Upper lobe of right lung (tissue), 1 donor: ENCODE results near the gene JAG1. TPM values are rescaled to one million over a fixed set of nuclear protein-coding genes. Genes with fewer than 3 reads are reported as not detected.

Experiments
- ATAC-seq: fragments of 200-7000 bp; cut with Tn5 transposase; one replicate; pipeline ENCODE4 v1.9.1; 2020; ENCODE audit warnings: mild to moderate bottlenecking, moderate library complexity
- DNase-seq: peaks from one replicate; pipeline ENCODE4 v3.0.0-alpha.2; 2020
- H3K27ac ChIP-seq: fragments of 200-600 bp; one replicate; pipeline ENCODE4 v1.8.0; 2022
- H3K27me3 ChIP-seq: fragments of 200-600 bp; one replicate; pipeline ENCODE4 v1.8.0; 2022; ENCODE audit warnings: mild to moderate bottlenecking
- H3K36me3 ChIP-seq: fragments of 200-600 bp; one replicate; pipeline ENCODE4 v1.8.0; 2022
- H3K4me1 ChIP-seq: fragments of 200-600 bp; one replicate; pipeline ENCODE4 v1.8.0; 2022
- H3K4me3 ChIP-seq: fragments of 200-600 bp; one replicate; pipeline ENCODE4 v1.8.0; 2022; ENCODE audit warnings: mild to moderate bottlenecking
- H3K9me3 ChIP-seq: fragments of 200-600 bp; one replicate; pipeline ENCODE4 v1.8.0; 2022
- CTCF ChIP-seq: fragments of 200-600 bp; IDR thresholded peaks from one replicate; pipeline ENCODE4 v1.8.0; 2022; ENCODE audit warnings: antibody characterized with exemption
- intact Hi-C: fragments of 100-400 bp; cut with DNase I; formaldehyde crosslinking; loops from one replicate; pipeline ENCODE4 v1.11.0; 2022
- total RNA-seq: library from RNA; stranded (reverse); fragmentation: NEBNext Ultra II Directional; extraction: Animal tissue kit (Norgen Biotek cat#: 25700); gene quantifications from one replicate; pipeline ENCODE4 v1.2.1, GENCODE V29; 2021
- donor health status: DM: no; HTN: yes; CAD: no; lungs with severe emphysema.

Gene JAG1
- total RNA-seq, 1 donor from 2014 or later, result 51.6 TPM

GRCh38 chr20:10681494-10681893 is 7.7 kb upstream of the JAG1 start:
- H3K27ac ChIP-seq, result no peak overlapping the region
- H3K36me3 ChIP-seq, result no peaks in the 10 kb centered on the region
- no peak for TF ChIP-seq CTCF
- no peaks in the 10 kb centered on the region for H3K27me3 ChIP-seq
- no peak overlapping the region for H3K4me3 ChIP-seq
- no peak for DNase-seq
- no peaks in the 10 kb centered on the region for H3K9me3 ChIP-seq
- intact Hi-C loops, result no loop called here
- H3K4me1 ChIP-seq, result no peaks in the 10 kb centered on the region
- no peak for ATAC-seq

- ATAC-seq (no peak), DNase-seq (no peak)
- no peak overlapping the region for H3K27ac ChIP-seq
- H3K9me3 ChIP-seq, result no peaks in the 10 kb centered on the region
- no peaks in the 10 kb centered on the region for H3K36me3 ChIP-seq
- H3K4me1 ChIP-seq, result no peaks in the 10 kb centered on the region
- TF ChIP-seq CTCF, result no peak
- H3K4me3 ChIP-seq, result no peak overlapping the region
- intact Hi-C loops, result no loop called here
- H3K27me3 ChIP-seq, result no peaks in the 10 kb centered on the region
Observed at GRCh38 chr20:10680571-10680970, 6.8 kb upstream of the JAG1 start.

- DNase-seq, result no peak
- Histone ChIP-seq H3K9me3 (no peaks in the 10 kb centered on the region), H3K27me3 (no peaks in the 10 kb centered on the region), H3K27ac (no peak overlapping the region), H3K36me3 (no peaks in the 10 kb centered on the region), H3K4me1 (peaks cover 6% of the 10 kb centered on the region), H3K4me3 (no peak overlapping the region)
- intact Hi-C loops, result no loop called here
- no peak for ATAC-seq
- TF ChIP-seq CTCF, result no peak
Observed at GRCh38 chr20:10679269-10679668, 5.5 kb upstream of the JAG1 start.

GRCh38 chr20:10676518-10676917 is 2.7 kb upstream of the JAG1 start:
- no peak for TF ChIP-seq CTCF
- H3K9me3 ChIP-seq, result no peaks in the 10 kb centered on the region
- no peaks in the 10 kb centered on the region for H3K36me3 ChIP-seq
- peaks cover 6% of the 10 kb centered on the region for H3K4me1 ChIP-seq
- no peak overlapping the region for H3K27ac ChIP-seq
- no peak overlapping the region for H3K4me3 ChIP-seq
- H3K27me3 ChIP-seq, result no peaks in the 10 kb centered on the region
- intact Hi-C loops, result no loop called here
- no peak for DNase-seq
- ATAC-seq, result no peak

GRCh38 chr20:10675450-10675848 is 1.6 kb upstream of the JAG1 start:
- no peaks in the 10 kb centered on the region for H3K36me3 ChIP-seq
- TF ChIP-seq CTCF, result no peak
- intact Hi-C loops, result no loop called here
- peak overlapping the region; percentile 91 for H3K4me3 ChIP-seq
- ATAC-seq (no peak), DNase-seq (no peak)
- no peaks in the 10 kb centered on the region for H3K27me3 ChIP-seq
- H3K27ac ChIP-seq, result peak overlapping the region; percentile 97
- peaks cover 6% of the 10 kb centered on the region for H3K4me1 ChIP-seq
- H3K9me3 ChIP-seq, result no peaks in the 10 kb centered on the region
